Peyer's patch (tissue), 4 donors: ENCODE data around the gene LMBRD2.

Experiments
- CTCF ChIP-seq, 6 experiments: fragments of 450-650 bp in 4 of 6; fragments of 200-600 bp in 2 of 6; sonication (generic) in 1 of 6; IDR thresholded peaks; one replicate each; pipeline ENCODE4 v1.5.1; 2017 to 2019; ENCODE audit warnings: antibody characterized with exemption in 6 of 6, mild to moderate bottlenecking in 3 of 6, moderate library complexity in 1 of 6
- POLR2A ChIP-seq, 2 donors: fragments of 450-650 bp; IDR thresholded peaks; one replicate each; pipeline ENCODE4 v1.5.1; 2017; ENCODE audit warnings: antibody characterized with exemption in 2 of 2, mild to moderate bottlenecking in 2 of 2, moderate library complexity in 2 of 2

- TF ChIP-seq POLR2A (IDR thresholded peaks at IDR 0.05): no peak
- TF ChIP-seq CTCF (IDR thresholded peaks at IDR 0.05): no peak
These were observed 95.7 kb downstream of the LMBRD2 start for GRCh38 chr5:36055984-36056383.
